HG03064 (cell line): Measurements from ENCODE around the gene TTC31.
"Not testable (repeated sequence)": the region's sequence is repeated elsewhere in the genome, so short reads cannot be mapped to it uniquely, and the experiment has no call there.

Experiments used
- ATAC-seq: cut with Tn5 transposase; IDR thresholded peaks from one replicate; pipeline ENCODE4 v1.9.1; 2021; ENCODE audit warnings: low read depth; ENCODE audit not compliant: unreplicated experiment

Gene TTC31

DNA sequence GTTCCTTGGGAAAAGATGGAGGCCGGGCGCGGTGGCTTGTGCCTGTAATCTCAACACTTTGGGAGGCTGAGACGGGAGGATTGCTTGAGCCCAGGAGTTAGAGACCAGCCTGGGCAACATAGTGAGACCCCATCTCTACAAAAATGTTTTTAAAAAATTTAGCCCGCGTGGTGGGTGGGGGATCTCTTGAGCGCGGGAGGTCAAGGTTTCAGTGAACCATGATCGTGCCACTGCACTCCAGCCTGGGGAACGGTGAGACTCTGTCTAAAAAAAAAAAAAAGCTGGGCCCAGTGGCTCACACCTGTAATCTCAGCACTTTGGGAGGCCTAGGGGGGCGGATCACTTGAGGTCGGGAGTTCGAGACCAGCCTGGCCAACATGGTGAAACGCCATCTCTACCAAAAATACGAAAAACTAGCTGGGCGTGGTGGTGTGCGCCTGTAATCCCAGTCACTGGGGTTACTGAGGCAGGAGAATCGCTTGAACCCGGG lies 839 bp downstream of the TTC31 start:
- not testable (repeated sequence) for ATAC-seq

DNA sequence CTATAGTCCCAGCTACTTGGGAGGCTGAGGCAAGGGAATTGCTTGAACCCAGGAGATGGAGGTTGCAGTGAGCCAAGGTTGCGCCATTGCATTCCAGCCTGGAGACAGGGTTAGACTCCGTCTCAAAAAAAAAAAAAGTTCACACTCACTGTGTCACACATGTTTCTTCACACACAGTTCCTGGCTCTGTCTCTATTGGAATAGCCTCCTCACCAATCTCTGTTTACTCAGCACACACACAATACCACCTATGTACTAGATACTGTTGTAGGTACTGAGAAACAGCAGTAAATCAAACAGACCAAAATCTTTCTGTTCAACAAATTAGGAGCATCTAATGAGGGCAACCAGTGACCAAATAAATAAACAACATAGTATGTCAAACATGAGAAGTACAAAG lies 3.3 kb downstream of the TTC31 start:
- no peak for ATAC-seq

DNA sequence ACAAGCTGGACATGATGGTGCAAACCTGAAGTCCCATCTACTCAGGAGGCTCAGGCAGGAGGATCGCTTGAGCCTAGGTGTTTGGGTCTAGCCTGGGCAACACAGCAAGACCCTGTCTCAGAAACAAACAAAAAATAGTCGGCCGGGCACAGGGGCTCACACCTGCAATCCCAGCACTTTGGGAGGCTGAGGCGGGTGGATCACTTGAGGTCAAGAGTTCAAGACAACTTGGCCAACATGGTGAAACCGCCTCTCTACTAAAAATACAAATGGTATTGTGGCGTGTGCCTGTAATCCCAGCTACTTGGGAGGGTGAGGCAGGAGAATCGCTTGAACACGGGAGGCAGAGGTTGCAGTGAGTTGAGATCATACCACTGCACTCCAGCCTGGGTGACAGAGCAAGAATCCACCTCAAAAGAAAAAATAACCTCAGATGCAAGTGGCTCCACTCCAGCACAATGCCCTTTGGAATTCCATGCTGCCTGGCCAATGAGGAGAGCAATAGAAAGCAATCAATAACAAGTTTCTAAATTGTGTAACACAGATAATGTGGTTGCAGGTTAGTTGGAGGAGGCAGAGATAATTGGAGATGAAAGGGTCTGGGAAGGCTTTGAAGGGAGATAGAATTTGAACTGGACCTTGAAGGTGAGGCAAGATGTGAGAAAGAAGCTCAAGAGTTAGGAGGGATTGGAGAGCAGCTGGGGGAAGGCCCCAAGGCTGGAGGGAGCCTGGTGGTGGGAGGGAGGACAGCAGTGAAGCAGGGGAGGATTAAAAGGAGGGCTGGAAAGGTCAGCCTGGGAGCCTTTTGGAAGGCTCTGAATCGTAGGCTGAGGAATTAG lies 6.0 kb downstream of the TTC31 start:
- no peak for ATAC-seq

DNA sequence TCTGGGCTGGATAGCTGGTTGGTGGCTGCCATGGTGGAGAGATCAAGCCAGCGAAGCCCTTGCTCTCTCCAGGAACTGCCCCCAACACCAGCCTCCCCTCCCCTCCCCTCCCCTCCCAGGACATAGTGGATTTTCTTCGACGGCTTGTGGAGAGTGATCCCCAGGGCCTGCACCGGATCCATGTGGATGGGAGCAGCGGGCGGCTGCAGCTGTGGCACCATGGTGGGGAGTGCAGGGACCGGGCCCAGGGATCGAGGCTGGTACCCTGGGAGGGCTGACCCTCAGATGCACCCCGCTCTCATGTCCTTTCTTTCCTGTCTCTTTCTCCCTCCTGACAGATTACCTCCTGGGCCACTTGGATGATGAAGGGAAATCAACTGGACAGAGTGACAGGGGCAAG lies 7.0 kb downstream of the TTC31 start:
- no peak for ATAC-seq

DNA sequence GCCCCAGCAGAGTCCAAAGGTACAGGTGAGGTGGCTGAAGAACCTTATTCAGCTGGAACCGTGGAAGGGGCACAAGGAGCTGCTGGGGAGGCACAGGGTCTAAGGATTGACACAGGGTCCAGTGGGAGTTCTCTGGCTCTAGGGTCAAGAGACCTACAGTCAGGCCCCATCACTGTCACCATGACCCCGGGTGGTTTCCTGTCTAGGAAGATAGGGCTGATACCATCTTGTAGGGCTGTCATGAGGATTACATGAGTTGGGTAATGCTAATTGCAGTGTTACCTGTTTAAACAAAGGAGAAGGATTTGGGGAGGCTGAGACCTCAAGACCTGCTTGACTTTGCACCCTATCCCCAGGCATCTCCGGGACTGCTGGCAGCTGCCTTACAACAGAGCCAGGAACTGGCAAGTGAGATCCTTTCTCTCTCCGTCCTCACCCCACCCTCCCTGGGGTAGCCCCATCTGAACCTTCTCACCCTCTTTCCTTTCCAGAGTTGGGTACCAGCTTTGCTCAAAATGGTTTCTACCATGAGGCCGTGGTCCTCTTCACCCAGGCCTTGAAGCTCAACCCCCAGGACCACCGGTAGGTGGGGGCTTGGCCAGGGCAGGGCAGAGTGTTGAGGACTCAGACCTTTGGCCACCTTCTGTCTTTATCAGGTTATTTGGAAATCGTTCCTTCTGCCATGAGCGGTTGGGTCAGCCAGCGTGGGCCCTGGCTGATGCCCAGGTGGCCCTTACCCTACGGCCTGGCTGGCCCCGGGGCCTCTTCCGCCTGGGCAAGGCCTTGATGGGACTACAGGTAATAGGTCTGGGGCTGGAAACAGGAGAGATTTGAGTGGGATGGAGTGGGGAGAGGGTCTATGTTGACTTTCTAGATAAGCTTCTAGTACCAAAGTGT lies 9.0 kb downstream of the TTC31 start:
- ATAC-seq, result no peak

DNA sequence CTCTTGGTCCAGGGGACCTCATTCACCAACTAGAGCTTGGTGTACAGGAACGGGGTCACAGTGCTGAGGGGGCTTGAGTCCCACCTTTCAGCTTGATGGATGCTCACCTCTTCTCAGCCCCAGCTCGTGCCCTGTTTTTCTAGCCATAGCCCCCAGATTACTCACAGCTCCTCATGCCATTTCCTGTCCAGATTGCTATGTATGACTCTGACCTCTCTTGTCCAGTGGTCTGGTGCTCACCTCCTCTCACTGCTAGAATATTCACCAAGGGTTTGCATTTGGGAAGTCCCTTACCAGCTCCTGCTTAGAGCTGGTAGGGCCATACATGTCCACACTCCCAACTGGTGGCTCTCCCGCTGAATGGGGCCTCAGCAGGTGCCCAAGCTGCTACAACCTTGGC lies 10.7 kb downstream of the TTC31 start:
- ATAC-seq, result no peak

DNA sequence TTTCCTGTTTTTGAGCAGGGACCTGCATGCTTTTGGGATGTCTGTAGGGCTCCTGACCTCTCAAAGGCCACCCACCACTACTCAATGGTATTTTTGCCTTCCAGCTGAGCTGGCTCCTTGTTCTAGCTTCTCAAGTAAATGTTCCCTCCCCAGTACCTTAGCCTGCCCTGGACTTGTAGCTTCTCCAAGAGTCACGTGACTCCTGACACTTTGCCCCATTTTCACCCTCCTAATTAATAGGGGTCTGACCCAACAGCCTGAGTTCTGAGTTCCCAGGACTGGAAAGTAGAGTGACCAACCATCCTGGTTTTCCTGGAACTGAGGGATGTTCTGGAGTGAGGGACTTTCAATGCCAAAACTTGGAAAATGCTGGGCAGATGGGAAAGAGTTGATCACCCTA lies 12.6 kb downstream of the TTC31 start:
- no peak for ATAC-seq

DNA sequence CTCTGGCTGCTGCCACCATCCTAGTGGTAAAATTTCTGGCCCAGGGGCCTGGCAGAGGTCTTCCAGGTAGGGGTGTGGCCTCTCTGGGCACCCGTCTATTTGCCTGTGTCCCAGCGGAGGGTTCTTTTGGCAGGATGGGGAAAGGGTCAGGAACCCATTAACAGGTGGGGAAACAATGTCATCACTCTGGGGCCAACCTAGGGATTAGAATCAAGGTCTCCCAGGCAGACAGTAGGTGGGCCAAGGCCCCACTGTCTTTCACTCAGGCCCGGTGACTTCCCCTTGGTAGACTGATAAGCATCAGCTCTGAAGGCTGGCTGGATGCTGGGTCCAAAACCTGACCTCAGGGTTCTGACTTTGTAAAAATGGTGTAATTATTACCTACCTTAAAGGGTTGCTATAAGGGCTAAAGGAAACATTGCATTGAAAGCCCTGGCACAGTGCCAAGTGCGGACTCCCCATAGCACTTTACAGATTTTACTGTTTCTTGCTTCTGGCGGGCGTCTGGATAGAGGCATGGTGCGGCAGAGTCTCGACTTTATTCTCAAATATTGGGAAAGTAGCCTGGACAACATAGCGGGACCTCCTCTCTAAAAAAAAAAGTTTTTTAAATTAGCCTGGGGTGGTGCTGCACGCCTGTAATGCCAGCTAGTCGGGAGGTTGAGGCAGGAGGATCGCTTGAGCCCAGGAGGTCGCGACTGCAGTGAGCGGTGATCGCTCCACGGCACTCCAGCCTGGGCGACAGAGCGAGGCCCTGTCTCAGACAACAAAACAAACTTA lies 14.3 kb downstream of the TTC31 start:
- no peak for ATAC-seq

DNA sequence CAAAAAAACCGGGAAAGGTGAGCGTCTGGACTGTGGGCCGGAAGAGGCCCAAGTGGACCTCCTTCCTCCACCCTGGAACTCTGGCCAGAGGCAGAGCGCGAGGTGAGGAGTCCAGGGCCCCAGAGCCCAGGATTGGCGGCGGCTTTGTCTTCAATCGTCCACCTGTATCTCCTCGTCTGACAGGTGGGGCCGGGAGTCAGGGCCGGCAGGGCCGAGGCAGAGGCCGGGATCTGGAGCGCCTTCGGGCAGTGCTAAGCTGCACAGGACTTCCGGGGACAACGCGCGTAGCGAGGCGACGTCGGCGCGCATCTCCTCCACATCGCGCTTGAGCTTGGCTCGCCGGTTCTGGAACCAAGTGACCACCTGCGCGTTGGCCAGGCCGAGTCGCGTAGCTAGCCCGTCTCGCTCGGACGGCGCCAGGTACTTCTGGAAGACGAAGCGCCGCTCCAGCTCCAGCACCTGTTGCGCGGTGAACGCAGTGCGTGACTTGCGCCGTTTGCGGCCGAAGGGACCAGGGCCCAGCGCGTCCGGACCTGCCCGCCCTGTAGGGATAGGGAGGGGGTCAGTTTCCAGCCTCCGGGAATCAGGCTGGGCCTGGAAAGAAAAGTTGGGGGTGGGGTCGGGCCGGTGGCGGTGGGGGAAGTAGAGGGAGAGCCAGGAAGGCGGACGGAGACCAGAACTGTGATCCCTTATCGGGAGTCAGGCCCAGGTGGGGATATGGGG lies 15.1 kb downstream of the TTC31 start:
- no peak for ATAC-seq

DNA sequence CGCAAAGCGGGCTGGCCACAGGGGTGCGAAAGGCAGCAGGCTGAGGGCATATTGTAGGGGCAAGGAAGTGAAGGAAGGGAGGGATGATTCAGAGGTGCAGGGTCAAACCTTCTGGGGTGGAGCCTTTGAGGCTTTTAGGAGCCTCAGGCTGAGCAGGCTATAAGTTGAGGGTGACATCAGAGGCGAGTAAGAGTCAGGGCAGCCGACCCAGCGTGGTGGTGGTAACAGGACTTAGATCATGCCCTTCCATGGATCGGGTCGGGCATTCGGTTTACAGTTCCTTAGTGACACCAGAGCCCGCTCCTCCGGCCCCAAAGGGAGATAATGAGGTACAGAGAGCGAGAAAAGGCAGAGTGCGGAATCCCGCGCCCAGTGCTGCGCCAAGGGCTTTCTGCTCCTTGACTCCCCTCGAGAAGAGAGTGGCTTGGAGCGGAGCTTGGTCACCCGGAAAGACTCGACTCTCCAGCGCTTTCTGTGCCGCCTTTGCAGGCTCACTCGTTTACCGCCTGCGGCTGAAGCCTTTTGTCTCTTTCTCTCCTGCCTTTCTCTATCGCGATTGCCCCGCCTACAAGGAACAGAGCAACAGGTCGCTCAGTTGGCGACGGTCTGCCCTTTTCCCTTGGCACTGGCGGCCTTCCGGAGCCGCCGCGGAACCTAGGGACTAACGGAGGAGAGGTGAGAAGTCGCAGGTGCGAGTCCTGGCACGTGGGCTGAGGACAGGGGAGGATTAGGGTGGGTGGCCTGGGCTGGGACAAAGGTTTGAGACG lies 15.8 kb downstream of the TTC31 start:
- no peak for ATAC-seq

DNA sequence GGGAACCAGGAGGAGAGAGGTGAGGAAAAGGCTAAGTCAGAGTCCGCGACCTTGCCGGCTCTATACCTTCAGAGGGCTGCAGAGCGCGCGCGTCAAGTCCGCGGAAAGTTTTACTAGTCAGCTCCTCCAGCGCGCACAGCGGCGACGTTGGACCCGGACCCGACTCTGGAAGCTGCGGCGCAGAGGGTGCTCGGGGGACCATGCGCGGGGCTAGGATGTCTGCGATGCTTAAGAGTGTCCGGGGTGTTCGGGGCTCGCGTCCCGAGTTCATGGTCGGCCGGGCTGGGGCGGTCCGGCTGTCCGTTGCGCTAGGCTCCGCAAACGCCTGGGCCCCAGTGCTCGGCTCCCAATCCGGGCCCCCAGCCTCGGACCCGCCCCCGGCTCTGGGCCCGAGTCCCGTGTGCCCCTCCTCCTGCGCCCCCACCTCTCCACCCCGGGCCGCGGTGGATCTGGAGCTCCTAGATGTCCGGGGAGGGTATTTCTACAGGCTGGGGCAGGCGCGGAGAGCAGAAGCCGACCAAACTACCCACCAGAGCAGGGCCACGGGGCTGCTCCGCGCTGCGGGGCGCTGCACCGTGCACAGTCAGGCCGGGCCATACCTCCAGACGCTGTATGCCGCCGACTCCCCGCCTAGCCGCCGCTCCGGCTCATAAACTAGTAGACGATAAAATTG lies 16.5 kb downstream of the TTC31 start, which contains the start of gene LBX2:
Gene LBX2, minus strand, starts transcription at position 337 of the 673 bp plus-strand sequence. Its CDS starts 66 bp downstream, at position 271.
- no peak for ATAC-seq

DNA sequence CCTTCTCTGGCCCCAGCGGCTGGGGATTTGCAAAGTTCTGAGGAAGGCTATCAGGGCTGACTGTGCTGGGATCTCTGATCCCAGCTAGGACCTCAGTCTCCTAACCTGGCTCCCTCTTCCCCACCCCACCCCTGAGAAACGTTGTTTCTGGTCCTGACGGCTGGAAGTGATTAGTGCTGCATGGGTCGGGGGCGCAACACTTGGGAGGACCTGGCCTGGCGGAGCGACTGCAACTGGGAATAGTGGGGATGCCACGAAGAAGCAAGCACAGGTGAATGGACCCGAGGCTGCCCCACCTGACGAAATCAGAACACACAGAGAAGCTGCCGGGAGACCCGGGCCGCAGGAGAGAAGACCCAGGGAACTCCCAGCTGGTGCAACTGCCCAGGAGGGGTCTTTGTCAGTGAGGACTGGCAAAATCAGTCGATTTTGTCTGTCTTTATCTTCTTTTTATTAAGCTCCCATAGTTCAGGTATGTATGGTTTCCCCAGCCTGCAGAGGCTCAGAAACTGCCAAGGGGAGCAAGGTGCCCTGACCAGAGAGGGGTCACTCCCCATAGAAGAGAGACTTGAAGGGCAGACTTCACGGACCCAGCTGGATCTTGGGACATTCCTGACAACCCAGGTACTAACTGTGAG lies 17.2 kb downstream of the TTC31 start:
- no peak for ATAC-seq

DNA sequence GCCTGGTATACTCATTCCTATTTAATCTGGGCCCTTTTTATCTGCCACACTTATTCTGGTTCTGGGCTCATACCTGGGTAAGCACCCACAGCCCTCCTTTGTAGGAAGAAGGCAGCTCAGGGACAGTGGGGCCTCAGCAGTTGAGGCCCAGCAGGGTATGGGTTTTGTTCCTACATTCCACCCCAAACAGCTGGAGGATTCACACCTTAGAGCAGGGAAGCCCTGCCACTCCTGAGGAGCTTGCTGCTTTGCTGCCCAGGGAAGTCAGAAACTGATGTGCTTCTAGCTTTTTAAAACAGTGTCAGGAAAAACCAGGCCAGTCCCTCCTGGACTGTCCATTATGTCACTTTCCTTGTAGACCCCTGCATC lies 17.7 kb downstream of the TTC31 start:
- no peak for ATAC-seq

DNA sequence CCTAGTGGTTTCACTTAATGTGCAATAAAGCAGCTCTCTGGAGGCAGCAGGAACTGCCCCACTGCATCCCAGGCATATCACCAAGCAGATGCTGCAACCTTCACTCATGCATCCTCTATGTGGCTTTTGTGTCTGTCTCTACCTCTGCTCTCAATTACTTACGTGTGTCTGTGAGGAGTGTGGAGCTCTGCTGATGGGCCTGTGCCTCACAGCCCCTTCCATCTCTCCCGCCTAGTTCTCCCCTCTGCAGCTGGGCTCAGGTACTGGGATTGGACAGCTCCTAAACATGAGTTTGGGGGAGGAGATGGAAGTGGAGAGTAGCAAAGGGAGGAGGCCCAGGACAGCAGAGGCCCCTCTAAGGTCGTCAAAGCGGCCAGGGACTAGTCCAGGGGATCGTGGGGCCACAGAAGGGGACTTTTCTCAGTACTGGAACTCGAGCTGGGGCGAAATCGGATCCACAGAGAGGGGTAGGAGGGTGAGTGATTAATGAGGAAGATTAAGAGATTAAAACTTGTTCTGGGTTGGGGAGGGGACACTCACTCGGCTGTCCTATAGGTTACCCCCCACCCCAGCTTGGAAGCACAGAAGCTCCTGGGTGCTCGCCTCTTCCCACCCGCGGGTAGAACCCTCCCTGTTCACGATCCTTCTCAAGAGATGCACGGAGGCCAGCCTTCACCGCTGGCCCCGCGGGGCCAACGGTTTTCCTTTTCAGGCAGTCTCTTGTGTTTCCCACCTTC lies 18.6 kb downstream of the TTC31 start:
- ATAC-seq, result no peak

DNA sequence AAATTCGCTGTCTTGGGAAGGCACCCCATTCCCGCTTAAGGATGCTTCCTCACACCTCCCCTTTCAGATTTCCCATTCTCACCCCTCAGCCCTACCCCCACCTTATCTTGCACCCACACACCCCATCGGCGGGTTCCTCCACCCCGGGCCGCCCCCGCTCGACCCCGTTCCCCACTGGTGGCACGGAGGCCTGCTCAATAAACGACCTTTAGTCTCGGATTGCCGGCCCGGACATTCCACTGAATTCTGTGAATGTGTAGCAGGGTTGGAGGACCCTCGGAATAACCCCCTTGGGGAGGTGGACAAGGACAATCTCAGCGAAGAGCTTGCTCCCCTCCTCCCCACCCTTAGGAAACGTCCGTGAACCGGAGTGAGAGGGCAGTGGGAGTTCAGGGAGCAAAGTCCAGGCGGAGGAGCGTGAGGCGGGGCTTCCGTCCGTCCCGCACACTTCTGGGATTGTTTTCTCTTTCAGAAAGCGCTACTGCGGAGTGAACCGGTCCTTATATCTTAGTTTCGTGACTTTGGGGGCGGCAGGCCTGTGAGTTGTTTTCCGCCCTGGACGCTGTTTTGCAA lies 19.4 kb downstream of the TTC31 start:
- ATAC-seq, result no peak

DNA sequence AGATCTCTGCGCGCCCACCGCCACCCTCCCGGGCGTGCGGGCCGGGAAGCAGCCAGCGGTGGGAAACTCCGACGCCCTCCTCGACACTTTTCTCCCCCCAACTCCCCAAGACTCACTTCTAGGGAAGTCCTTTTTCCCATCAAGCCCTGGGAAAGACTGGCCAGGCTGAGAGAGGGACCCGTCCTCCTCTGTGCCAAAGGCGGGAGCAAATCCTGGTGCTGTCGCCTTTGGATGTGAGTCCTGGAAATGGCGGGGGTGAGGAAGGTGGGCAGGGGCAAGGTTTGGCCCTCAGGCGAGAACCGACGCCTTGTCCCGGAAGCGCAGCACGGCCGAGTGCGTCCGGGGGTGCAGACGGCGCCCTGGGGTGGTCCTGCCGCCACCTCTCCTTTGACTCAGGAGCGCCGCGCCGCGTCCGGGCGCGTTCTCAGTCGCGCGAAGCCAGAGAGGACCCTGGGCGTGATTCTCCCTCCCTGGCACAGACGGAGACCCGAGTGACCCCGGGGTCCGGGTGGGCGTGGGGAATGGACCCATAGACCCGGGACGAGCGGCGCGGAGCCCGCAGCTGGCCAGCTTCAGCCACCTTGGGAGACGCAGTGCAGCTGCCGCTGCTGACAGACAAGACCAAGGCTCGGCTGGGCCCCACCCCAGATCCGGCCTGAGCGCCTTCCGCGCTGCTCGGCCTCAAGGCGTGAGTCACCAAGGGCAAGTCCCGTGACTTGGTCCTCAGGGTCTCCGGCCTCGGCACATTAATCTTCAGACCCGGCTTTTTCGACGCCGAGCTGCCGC lies 20.0 kb downstream of the TTC31 start:
- ATAC-seq, result no peak
